ENCODE results near the gene OR7C1. TPM values are rescaled to one million over a fixed set of nuclear protein-coding genes. Genes with fewer than 3 reads are reported as not detected.
"Not testable (repeated sequence)": the region's sequence is repeated elsewhere in the genome, so short reads cannot be mapped to it uniquely, and the experiment has no call there.

Gene OR7C1
- total and polyA plus RNA-seq, 2 of the 13 experiments (the other 11 are each of a cell fraction or from before 2014, with no cell fraction given) = not detected

DNA sequence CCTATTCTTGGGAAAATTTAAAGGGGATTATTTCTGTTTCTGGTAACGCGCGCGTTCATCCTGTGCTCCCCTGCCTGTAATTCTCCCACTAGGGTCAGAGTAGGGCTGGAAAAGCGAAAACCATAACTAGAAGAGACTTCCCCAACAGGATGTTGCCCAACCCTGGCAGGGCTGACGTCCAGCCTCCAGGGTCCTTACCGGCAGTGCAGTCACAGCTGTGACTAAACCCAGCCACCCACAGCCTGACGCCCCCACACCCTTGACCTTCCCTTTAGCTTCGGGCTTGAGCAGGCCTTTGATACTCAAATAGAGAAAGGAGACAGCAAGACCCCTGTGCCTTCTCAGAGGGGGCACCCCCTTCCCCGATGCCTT lies 50.3 kb downstream of the OR7C1 start:
- H3K9ac ChIP-seq (ENCODE audit: insufficient read depth, low read depth, low read length); H2AFZ ChIP-seq (ENCODE audit: low read length); H3K4me3 ChIP-seq (replicated peaks in 1 of 3; ENCODE audit: insufficient read depth in 1 of 3, low read depth in 2 of 3, low read length in 3 of 3); H3K27ac ChIP-seq (ENCODE audit: extremely low read length, insufficient read depth, low read length); FAIRE-seq; H3K4me2 ChIP-seq (ENCODE audit: low read depth, low read length); CTCF ChIA-PET (ENCODE audit: low intra/inter-chr PET ratio, low total read pairs); DNase-seq (ENCODE audit: low spot score); ATAC-seq; H3K79me2 ChIP-seq (ENCODE audit: insufficient read depth, low read length); intact Hi-C loops (cut with micrococcal nuclease; ENCODE audit: unreplicated experiment); H3K4me1 ChIP-seq (ENCODE audit: insufficient read depth, low read length); H4K20me1 ChIP-seq (ENCODE audit: insufficient read depth, low read length); H3K36me3 ChIP-seq (replicated peaks in 1 of 2; ENCODE audit: control insufficient read depth in 1 of 2, insufficient read depth in 2 of 2, low read length in 2 of 2); H3K27me3 ChIP-seq (ENCODE audit: control insufficient read depth in 1 of 2, insufficient read depth in 2 of 2, low read length in 2 of 2); BruUV-seq (replicated peaks); H3K9me3 ChIP-seq (ENCODE audit: low read length); POLR2A ChIA-PET: not testable (repeated sequence)
- in situ Hi-C loops (cut with HindIII; ENCODE audit: extremely low pct_ligation_motif_present, low pct_unique_long_range_greater_than_20kb) = loop anchor here (10.0 kb wide), 1 partner anchor 110 kb away; no protein-coding TSS in a partner anchor
- peak; percentile 39; the same call in 1 of the 2 replicates for TF ChIP-seq CEBPB (IDR thresholded peaks at IDR 0.05; ENCODE audit: borderline replicate concordance, low read depth, low read length)
- WGBS (ENCODE audit: low lambda C conversion rate) = 45% methylated on average over 7 of the region's 10 CpGs

DNA sequence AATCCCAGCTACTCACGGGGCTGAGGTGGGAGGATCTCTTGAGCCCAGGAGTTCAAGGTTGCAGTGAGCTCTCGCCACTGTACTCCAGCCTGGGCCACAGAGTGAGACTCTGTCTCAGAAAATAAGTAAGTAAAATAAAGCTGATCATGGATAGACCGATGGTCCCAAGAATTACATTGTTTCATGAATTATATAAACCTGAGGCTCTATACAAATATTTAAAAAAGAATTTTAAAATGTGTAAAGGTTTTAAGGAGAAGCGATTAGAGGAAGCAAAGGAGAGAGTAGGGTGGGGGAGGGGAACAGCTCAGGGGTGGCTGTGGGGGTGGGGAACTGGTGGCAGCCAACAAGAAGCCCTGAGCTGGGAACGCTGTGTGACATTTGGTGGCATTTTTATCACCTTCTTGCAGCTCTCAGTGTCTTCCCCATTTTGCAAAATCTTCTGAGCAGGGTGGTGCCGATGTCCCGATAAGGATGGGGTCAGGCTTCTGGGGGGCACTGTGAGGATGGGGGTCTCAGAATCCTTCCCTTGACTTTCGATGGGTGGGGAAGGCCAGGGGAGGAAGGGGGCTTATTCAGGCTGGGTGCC lies 51.5 kb downstream of the OR7C1 start:
- H3K4me3 ChIP-seq (replicated peaks in 1 of 3; ENCODE audit: insufficient read depth in 1 of 3, low read depth in 2 of 3, low read length in 3 of 3); H2AFZ ChIP-seq (ENCODE audit: low read length); H3K9ac ChIP-seq (ENCODE audit: insufficient read depth, low read depth, low read length); H3K79me2 ChIP-seq (ENCODE audit: insufficient read depth, low read length); H3K27ac ChIP-seq (ENCODE audit: extremely low read length, insufficient read depth, low read length); BruUV-seq (replicated peaks); ATAC-seq; H3K4me1 ChIP-seq (ENCODE audit: insufficient read depth, low read length); intact Hi-C loops (cut with micrococcal nuclease; ENCODE audit: unreplicated experiment); H3K36me3 ChIP-seq (replicated peaks in 1 of 2; ENCODE audit: control insufficient read depth in 1 of 2, insufficient read depth in 2 of 2, low read length in 2 of 2); POLR2A ChIA-PET; FAIRE-seq; H4K20me1 ChIP-seq (ENCODE audit: insufficient read depth, low read length); DNase-seq (ENCODE audit: low spot score); H3K4me2 ChIP-seq (ENCODE audit: low read depth, low read length); H3K27me3 ChIP-seq (ENCODE audit: control insufficient read depth in 1 of 2, insufficient read depth in 2 of 2, low read length in 2 of 2); CTCF ChIA-PET (ENCODE audit: low intra/inter-chr PET ratio, low total read pairs); H3K9me3 ChIP-seq (ENCODE audit: low read length): not testable (repeated sequence)
- in situ Hi-C loops (cut with HindIII; ENCODE audit: extremely low pct_ligation_motif_present, low pct_unique_long_range_greater_than_20kb) = loop anchor here (10.0 kb wide), 1 partner anchor 111 kb away; no protein-coding TSS in a partner anchor
- WGBS (ENCODE audit: low lambda C conversion rate) = 12% methylated on average over 5 of the region's 8 CpGs
